GM23248 (cell line): ENCODE data around the gene SETMAR. TPM values are rescaled to one million over a fixed set of nuclear protein-coding genes. Genes with fewer than 3 reads are reported as not detected.

ENCODE experiments used
- DNase-seq: peaks from one replicate; pipeline ENCODE4 v3.0.0-alpha.2; 2015
- H2AFZ ChIP-seq: fragments of 200-600 bp; sonication (generic); 2 replicates; pipeline ENCODE4 v1.6.1; 2016; ENCODE audit warnings: antibody characterized with exemption
- H3F3A ChIP-seq: fragments of 200-600 bp; sonication (generic); 2 replicates; pipeline ENCODE4 v1.6.1; 2016; ENCODE audit warnings: mild to moderate bottlenecking, antibody characterized with exemption, mixed run types; ENCODE audit not compliant: insufficient read depth
- H3K27ac ChIP-seq: fragments of 200-600 bp; sonication (generic); 2 replicates; pipeline ENCODE4 v1.5.1; 2016; ENCODE audit warnings: mild to moderate bottlenecking
- H3K27me3 ChIP-seq: fragments of 200-600 bp; sonication (generic); replicated peaks from 2 replicates; pipeline ENCODE4 v1.6.1; 2016; ENCODE audit warnings: mild to moderate bottlenecking; ENCODE audit not compliant: insufficient read depth
- H3K36me3 ChIP-seq: fragments of 200-600 bp; sonication (generic); 2 replicates; pipeline ENCODE4 v1.6.1; 2016; ENCODE audit warnings: low read depth, mild to moderate bottlenecking
- H3K4me1 ChIP-seq: fragments of 200-600 bp; sonication (generic); 2 replicates; pipeline ENCODE4 v1.6.1; 2016; ENCODE audit warnings: mild to moderate bottlenecking; ENCODE audit not compliant: insufficient read depth
- H3K4me2 ChIP-seq: fragments of 200-600 bp; sonication (generic); one replicate; pipeline ENCODE4 v1.6.1; 2016; ENCODE audit warnings: mild to moderate bottlenecking; ENCODE audit not compliant: unreplicated experiment
- H3K4me3 ChIP-seq: fragments of 200-600 bp; sonication (generic); 2 replicates; pipeline ENCODE4 v1.5.1; 2016; ENCODE audit warnings: mild to moderate bottlenecking
- H3K79me2 ChIP-seq: fragments of 200-600 bp; sonication (generic); 2 replicates; pipeline ENCODE4 v1.6.1; 2016; ENCODE audit warnings: mild to moderate bottlenecking; ENCODE audit not compliant: insufficient read depth
- H3K9ac ChIP-seq: fragments of 200-600 bp; sonication (generic); 2 replicates; pipeline ENCODE4 v1.6.1; 2016; ENCODE audit warnings: mild to moderate bottlenecking
- H3K9me2 ChIP-seq: fragments of 200-600 bp; sonication (generic); 2 replicates; pipeline ENCODE4 v1.6.1; 2016; ENCODE audit warnings: mixed run types, mild to moderate bottlenecking, moderate library complexity; ENCODE audit not compliant: insufficient read depth
- H3K9me3 ChIP-seq: fragments of 200-600 bp; sonication (generic); one replicate; pipeline ENCODE4 v1.6.1; 2017; ENCODE audit warnings: low read depth
- H4K20me1 ChIP-seq: fragments of 200-600 bp; sonication (generic); 2 replicates; pipeline ENCODE4 v1.6.0; 2016; ENCODE audit not compliant: insufficient read depth
- EZH2 ChIP-seq: fragments of 200-600 bp; sonication (generic); IDR thresholded peaks from 2 replicates; pipeline ENCODE4 v1.6.1; 2018; ENCODE audit warnings: antibody characterized with exemption, mild to moderate bottlenecking; ENCODE audit not compliant: insufficient read depth, poor library complexity, severe bottlenecking
- EZH2phosphoT487 ChIP-seq: fragments of 200-600 bp; sonication (generic); IDR thresholded peaks from 2 replicates; pipeline ENCODE4 v1.6.1; 2018; ENCODE audit warnings: antibody characterized with exemption, moderate library complexity, mild to moderate bottlenecking, low read depth; ENCODE audit not compliant: insufficient read depth
- WGBS, 2 experiments: methylation state at CpG; one replicate each; pipeline ENCODE4 v1.1.6; 2015 to 2017; ENCODE audit warnings: low lambda C conversion rate in 2 of 2, low coverage in 1 of 2; ENCODE audit errors: missing lambda C conversion rate in 2 of 2; 5-methylcytosine and 5-hydroxymethylcytosine counted together
- in situ Hi-C: fragments of 300-500 bp; cut with MboI; formaldehyde crosslinking; loops from 2 replicates; pipeline ENCODE4 v1.15.0; 2020
- polyA plus RNA-seq: library from polyadenylated mRNA; unstranded; fragments of >200 nt; fragmentation: Nextera tagmentation; extraction: Ambion mirVana; gene quantifications from 2 replicates; pipeline ENCODE4 v1.2.1, GENCODE V29; 2016
- total RNA-seq: library from RNA; depleted of rRNA; stranded (reverse); fragments of >200 nt; shearing (Covaris generic); gene quantifications from 2 replicates; pipeline ENCODE4 v1.2.3, GENCODE V29; 2014

The SETMAR gene
- total and polyA plus RNA-seq, 2 experiments from 2014 or later, result 7.2 to 12.5 TPM

GRCh38 chr3:4314688-4315087 lies 11.5 kb downstream of the SETMAR start:
- Histone ChIP-seq H4K20me1 (no peaks in the 10 kb centered on the region), H3K79me2 (no peaks in the 10 kb centered on the region), H3K9me3 (no peaks in the 10 kb centered on the region), H3K27me3 (no peaks in the 10 kb centered on the region), H3K9me2 (no peaks in the 10 kb centered on the region), H3K36me3 (no peaks in the 10 kb centered on the region), H3K4me3 (no peak overlapping the region), H3K4me2 (no peak overlapping the region), H3F3A (no peaks in the 10 kb centered on the region), H3K27ac (no peak overlapping the region), H3K9ac (no peak overlapping the region), H3K4me1 (no peaks in the 10 kb centered on the region), H2AFZ (no peak overlapping the region)
- in situ Hi-C loops, result no loop called here
- peak; percentile 24 for DNase-seq
- TF ChIP-seq EZH2phosphoT487 (no peak), EZH2 (no peak)
- 56 to 58% methylated on average over 4 of the region's 4 CpGs for WGBS, 2 experiments

DNA sequence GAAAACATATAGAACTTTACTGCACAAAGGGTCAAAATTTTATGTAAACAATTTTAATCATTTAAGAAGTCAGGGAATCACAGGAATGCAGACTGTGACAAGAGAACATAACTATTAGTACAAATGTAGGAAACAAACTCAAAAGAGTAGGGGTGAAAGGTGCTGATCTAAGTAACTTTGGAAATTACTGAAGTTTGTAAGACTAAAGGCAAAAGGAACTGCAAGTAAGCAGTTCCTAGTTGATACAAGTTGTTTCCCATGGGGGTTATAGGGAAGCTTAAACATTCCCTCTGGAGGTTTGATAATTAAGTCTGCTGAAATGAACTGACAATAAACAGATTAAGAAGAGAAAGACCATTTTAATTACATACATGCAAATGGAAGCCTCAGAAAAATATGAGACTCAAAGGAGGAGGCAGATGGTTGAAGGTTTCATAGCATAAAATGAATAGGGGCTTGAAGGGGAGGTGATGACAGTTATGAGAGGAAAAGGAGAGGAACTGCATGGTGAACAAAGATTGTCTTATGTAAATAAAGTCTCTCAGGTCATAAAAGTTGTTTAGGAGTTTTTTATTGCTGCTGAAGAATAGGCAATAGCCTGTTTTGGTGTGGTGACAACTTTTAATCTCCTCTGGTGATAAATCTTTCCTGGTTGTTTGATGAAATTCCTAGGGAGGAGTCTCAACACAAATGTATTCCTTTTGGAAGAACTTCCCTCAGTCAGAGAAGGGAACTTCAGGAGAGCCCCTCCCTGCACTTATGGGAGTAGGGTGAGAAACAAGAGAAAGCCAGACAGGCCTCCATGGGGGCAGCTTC lies 17.1 kb downstream of the SETMAR start:
- Histone ChIP-seq H3F3A (peaks cover 17% of the 10 kb centered on the region), H3K9me3 (no peaks in the 10 kb centered on the region), H3K36me3 (no peaks in the 10 kb centered on the region), H3K27ac (no peak overlapping the region), H3K27me3 (no peaks in the 10 kb centered on the region), H3K9ac (no peak overlapping the region), H3K9me2 (no peaks in the 10 kb centered on the region), H2AFZ (no peak overlapping the region), H3K4me3 (no peak overlapping the region), H3K4me1 (peaks cover 15% of the 10 kb centered on the region), H3K79me2 (no peaks in the 10 kb centered on the region), H4K20me1 (no peaks in the 10 kb centered on the region), H3K4me2 (no peak overlapping the region)
- in situ Hi-C loops, result no loop called here
- TF ChIP-seq EZH2phosphoT487 (no peak), EZH2 (no peak)
- no peak for DNase-seq

GRCh38 chr3:4321732-4322131 lies 18.6 kb downstream of the SETMAR start:
- no peaks in the 10 kb centered on the region for H3K9me2 ChIP-seq
- H3F3A ChIP-seq, result peaks cover 17% of the 10 kb centered on the region
- in situ Hi-C loops, result no loop called here
- no peak for TF ChIP-seq EZH2phosphoT487
- no peak for TF ChIP-seq EZH2
- no peak for DNase-seq
- H4K20me1 ChIP-seq, result no peaks in the 10 kb centered on the region
- 92 to 95% methylated on average over 1 of the region's 1 CpG for WGBS, 2 experiments
- H2AFZ ChIP-seq, result no peak overlapping the region
- peaks cover 15% of the 10 kb centered on the region for H3K4me1 ChIP-seq
- H3K27ac ChIP-seq, result no peak overlapping the region
- H3K4me2 ChIP-seq, result no peak overlapping the region
- H3K9me3 ChIP-seq, result no peaks in the 10 kb centered on the region
- no peak overlapping the region for H3K9ac ChIP-seq
- no peaks in the 10 kb centered on the region for H3K79me2 ChIP-seq
- H3K27me3 ChIP-seq, result no peaks in the 10 kb centered on the region
- no peaks in the 10 kb centered on the region for H3K36me3 ChIP-seq
- H3K4me3 ChIP-seq, result no peak overlapping the region

- Histone ChIP-seq H3K4me2 (no peak overlapping the region), H3K9me2 (no peaks in the 10 kb centered on the region), H3K4me3 (no peak overlapping the region), H3K9ac (no peak overlapping the region), H3K9me3 (no peaks in the 10 kb centered on the region), H3K36me3 (no peaks in the 10 kb centered on the region), H3K27me3 (no peaks in the 10 kb centered on the region), H3K79me2 (no peaks in the 10 kb centered on the region), H3F3A (peaks cover 17% of the 10 kb centered on the region), H2AFZ (no peak overlapping the region), H4K20me1 (no peaks in the 10 kb centered on the region), H3K27ac (peak overlapping the region; percentile 54; the same call in 1 of the 2 replicates), H3K4me1 (peaks cover 15% of the 10 kb centered on the region)
- 4 to 5% methylated on average over 1 of the region's 1 CpG for WGBS, 2 experiments
- no peak for TF ChIP-seq EZH2
- no peak for TF ChIP-seq EZH2phosphoT487
- DNase-seq, result peak; percentile 86
- in situ Hi-C loops, result no loop called here
These were observed 19.5 kb downstream of the SETMAR start for GRCh38 chr3:4322635-4323034.
